ENCODE measurements around the gene YBX1.
A peak's percentile ranks its signal among the peaks of the same experiment; 100 is the strongest.
"Not testable (repeated sequence)": the region's sequence is repeated elsewhere in the genome, so short reads cannot be mapped to it uniquely, and the experiment has no call there.

Gene YBX1

DNA sequence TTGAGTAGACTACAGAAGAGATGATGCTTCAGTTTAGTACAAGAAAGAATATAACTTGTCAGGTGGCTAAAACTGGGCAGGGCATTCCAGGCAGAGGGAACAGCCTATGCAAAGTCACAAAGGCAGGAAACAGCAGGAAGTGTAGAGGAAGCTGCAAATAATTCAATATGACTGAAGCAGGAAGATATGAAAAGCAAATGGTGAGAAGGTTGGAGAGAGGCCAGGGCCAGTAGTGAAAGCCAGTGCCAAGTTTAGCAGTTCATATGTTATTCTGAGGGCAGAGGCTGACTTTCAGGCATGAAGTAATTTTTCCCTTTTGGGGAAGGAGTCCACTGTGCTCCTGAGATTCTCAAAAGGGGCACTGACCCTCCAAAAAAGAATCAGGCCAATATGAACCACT, 8.0 kb upstream of the YBX1 start:
- TF ChIP-seq PAX5 (IDR thresholded peaks at IDR 0.05; ENCODE audit: insufficient read depth, low read length, severe bottlenecking) = no peak
- no peak for TF ChIP-seq SPI1 (IDR thresholded peaks at IDR 0.05; ENCODE audit: low read depth, low read length)
- TF ChIP-seq POLR2A (IDR thresholded peaks at IDR 0.05; ENCODE audit: low read depth, low read length) = no peak
- no peak for TF ChIP-seq POLR2AphosphoS5 (IDR thresholded peaks at IDR 0.05; ENCODE audit: low read depth, low read length)
- no peak for TF ChIP-seq TAF1 (IDR thresholded peaks at IDR 0.05; ENCODE audit: low read depth, low read length)
- no peak for TF ChIP-seq POU2F2 (IDR thresholded peaks at IDR 0.05; ENCODE audit: low read depth, low read length)

DNA sequence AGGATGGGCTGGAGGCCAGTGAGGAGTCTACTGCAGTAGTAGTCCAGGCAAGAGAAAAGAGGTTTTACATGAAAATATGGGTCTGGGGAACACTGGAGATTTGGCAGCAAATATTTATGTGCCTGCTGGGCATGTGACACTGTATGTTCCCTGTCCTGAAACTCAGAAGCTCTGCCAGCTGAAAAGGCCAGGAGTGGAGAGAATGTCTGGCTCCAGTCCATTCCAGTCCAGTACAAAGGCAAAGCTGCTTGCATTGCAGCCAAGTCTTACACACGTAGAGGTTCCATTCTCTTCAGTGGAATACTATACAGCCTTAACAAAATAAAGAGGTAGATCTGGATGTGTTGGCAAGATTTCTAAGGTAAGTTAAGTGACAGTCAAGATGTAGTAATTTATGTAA, 7.5 kb upstream of the YBX1 start:
- DNase-seq (ENCODE audit: insufficient read length, low spot score) (no peak), FAIRE-seq (no peak)
- TF ChIP-seq POLR2AphosphoS5 (IDR thresholded peaks at IDR 0.05; ENCODE audit: low read depth, low read length) (no peak), POLR2A (IDR thresholded peaks at IDR 0.05; ENCODE audit: low read depth, low read length) (no peak), TAF1 (IDR thresholded peaks at IDR 0.05; ENCODE audit: low read depth, low read length) (no peak), SPI1 (IDR thresholded peaks at IDR 0.05; ENCODE audit: low read depth, low read length) (no peak), PAX5 (IDR thresholded peaks at IDR 0.05; ENCODE audit: insufficient read depth, low read length, severe bottlenecking) (no peak), POU2F2 (IDR thresholded peaks at IDR 0.05; ENCODE audit: low read depth, low read length) (no peak)

More for the DNA sequence above, 8.0 kb upstream of the YBX1 start:
- no peak for FAIRE-seq
- no peak for DNase-seq (ENCODE audit: insufficient read length, low spot score)

DNA sequence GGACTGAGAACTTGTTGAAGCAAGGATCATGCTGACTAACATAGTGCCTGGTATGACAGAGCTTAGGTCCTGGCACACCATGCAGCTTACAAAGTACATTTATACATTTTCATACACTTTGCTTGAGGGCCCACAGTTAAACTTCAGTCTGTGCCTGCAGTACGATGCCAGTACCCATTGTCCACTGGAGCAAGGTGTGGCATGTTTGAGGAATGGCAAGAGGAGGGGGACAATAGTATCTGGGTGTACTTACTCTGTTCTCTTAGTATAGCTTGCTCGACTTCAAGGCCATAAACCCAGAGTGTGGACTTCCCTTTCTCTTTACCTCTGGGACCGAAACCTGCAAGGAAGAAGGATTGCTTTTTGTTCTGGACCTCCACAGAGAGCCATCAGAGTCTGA, 6.8 kb upstream of the YBX1 start:
- DNase-seq (ENCODE audit: insufficient read length, low spot score) = no peak
- FAIRE-seq = no peak
- TF ChIP-seq SPI1 (IDR thresholded peaks at IDR 0.05; ENCODE audit: low read depth, low read length) = no peak
- TF ChIP-seq POLR2A (IDR thresholded peaks at IDR 0.05; ENCODE audit: low read depth, low read length) = no peak
- TF ChIP-seq TAF1 (IDR thresholded peaks at IDR 0.05; ENCODE audit: low read depth, low read length) = no peak
- TF ChIP-seq PAX5 (IDR thresholded peaks at IDR 0.05; ENCODE audit: insufficient read depth, low read length, severe bottlenecking) = no peak
- no peak for TF ChIP-seq POU2F2 (IDR thresholded peaks at IDR 0.05; ENCODE audit: low read depth, low read length)

DNA sequence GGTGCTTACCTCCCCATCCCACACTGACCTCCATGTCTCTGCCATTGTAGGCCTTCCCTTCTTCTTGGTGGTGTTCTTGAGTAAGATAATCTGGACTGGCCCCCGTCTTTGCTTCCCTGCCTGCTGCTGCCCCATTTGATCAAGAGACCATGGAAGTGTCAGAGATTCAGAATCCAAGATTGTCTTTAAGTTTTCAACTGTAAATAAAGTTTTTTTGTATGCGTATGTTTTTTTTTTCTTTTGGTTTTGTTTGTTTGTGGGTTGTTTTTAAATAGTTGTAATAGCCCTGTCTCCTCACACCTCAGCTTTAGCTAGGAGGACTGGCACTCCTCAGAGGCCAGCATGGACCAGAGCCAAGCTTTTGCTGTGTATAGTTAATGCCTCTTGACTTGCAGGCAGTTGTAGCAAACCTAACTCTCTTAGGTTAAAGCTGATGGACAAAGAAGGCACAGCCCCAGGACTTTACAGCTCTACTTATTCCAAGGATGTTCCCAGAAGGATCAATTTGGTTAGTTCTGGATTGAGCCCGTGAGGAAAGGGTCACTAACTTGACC, 5.6 kb upstream of the YBX1 start:
- FAIRE-seq (no peak), DNase-seq (ENCODE audit: insufficient read length, low spot score) (no peak)
- TF ChIP-seq PAX5 (IDR thresholded peaks at IDR 0.05; ENCODE audit: insufficient read depth, low read length, severe bottlenecking) (no peak), TAF1 (IDR thresholded peaks at IDR 0.05; ENCODE audit: low read depth, low read length) (no peak), SPI1 (IDR thresholded peaks at IDR 0.05; ENCODE audit: low read depth, low read length) (no peak), POU2F2 (IDR thresholded peaks at IDR 0.05; ENCODE audit: low read depth, low read length) (no peak), POLR2A (IDR thresholded peaks at IDR 0.05; ENCODE audit: low read depth, low read length) (no peak), POLR2AphosphoS5 (IDR thresholded peaks at IDR 0.05; ENCODE audit: low read depth, low read length) (no peak)

DNA sequence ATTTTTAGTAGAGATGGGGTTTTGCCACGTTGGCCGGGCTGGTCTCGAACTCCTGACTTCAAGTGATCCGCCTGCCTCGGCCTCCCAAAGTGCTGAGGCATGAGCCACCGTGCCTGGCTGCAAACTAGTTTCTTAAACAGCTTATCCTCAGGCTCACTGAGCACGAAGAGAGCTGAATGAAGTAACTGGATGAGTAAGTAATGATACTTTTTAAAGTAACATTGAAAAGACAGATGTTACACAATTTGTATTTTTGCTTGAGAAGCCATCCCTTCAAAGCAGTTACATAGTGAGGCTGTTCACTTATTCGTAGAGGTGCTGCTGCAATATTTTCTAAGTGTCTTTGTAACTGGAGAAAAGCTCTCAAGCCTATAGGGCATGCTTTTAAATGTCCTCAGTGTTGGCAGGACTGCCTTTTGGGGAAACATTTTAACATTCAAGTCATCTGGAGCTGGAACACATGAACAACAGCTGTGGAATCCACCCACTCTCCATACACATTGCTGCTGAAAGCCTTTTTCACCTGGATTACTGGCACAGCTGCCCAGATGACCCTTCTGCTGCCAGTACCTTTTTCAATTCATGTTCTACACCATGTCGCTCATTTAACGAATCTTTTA, 2.7 kb upstream of the YBX1 start:
- DNase-seq (ENCODE audit: insufficient read length, low spot score) = no peak
- no peak for TF ChIP-seq POLR2A (IDR thresholded peaks at IDR 0.05; ENCODE audit: low read depth, low read length)
- no peak for TF ChIP-seq SPI1 (IDR thresholded peaks at IDR 0.05; ENCODE audit: low read depth, low read length)
- no peak for TF ChIP-seq TAF1 (IDR thresholded peaks at IDR 0.05; ENCODE audit: low read depth, low read length)
- no peak for TF ChIP-seq POU2F2 (IDR thresholded peaks at IDR 0.05; ENCODE audit: low read depth, low read length)
- no peak for TF ChIP-seq POLR2AphosphoS5 (IDR thresholded peaks at IDR 0.05; ENCODE audit: low read depth, low read length)
- TF ChIP-seq PAX5 (IDR thresholded peaks at IDR 0.05; ENCODE audit: insufficient read depth, low read length, severe bottlenecking) = no peak
- FAIRE-seq = no peak

DNA sequence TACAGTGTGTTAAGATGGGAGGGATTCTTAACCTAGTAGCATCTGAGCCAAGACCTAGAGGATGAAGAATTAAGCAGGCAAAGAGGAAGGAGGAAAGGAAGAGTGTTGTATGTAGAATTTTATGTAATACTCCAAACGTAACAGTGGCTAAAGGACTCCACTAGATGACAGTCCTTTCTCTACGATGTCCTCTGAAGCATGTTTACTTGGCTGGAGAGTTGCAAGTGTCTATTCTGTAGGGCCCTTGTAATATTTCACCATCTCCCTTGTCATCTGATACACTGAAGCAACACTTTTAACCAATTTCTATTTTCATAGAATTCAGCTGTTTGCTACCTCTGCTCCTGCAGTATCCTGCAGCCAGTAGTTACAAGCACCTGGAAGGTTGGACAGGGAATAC, 2.2 kb upstream of the YBX1 start:
- TF ChIP-seq POLR2AphosphoS5 (IDR thresholded peaks at IDR 0.05; ENCODE audit: low read depth, low read length) = no peak
- no peak for TF ChIP-seq POU2F2 (IDR thresholded peaks at IDR 0.05; ENCODE audit: low read depth, low read length)
- no peak for TF ChIP-seq SPI1 (IDR thresholded peaks at IDR 0.05; ENCODE audit: low read depth, low read length)
- no peak for TF ChIP-seq TAF1 (IDR thresholded peaks at IDR 0.05; ENCODE audit: low read depth, low read length)
- TF ChIP-seq POLR2A (IDR thresholded peaks at IDR 0.05; ENCODE audit: low read depth, low read length) = no peak
- no peak for TF ChIP-seq PAX5 (IDR thresholded peaks at IDR 0.05; ENCODE audit: insufficient read depth, low read length, severe bottlenecking)
- no peak for FAIRE-seq
- DNase-seq (ENCODE audit: insufficient read length, low spot score) = no peak

DNA sequence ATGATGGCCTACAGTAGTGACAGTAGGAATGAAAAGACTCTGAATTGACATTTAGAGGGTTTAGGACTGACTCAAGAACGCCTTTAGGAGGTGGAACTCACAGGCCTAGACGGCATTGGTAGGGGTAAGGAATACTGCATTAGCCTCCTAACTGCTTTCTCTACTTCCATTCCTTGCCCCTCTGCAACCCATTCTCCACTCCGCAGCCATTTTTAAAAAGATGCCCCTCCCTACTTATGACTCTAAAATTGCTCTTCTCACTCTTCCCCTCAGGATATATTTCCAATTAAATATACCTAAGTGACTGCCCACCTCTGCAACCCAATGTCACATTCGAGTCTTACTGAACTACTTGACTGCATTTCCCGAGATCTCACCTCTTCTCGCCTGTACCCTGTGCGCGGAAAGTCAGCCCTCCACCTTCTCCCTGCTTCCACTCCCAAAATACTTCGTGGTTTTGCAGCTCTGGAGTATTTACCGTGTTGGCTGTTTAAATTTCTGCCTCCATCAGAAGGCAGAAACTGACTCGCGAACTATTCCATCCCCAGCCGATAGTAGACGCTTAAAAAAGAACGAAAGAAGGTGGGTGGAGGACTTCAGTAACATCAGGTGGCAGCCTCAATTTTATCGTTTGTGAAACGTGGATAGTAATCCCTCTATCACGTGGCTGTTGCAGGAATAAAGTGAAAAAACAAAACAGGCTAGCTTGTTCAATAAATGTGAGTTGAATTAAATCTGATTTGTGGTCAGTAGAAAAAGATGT, 1.1 kb upstream of the YBX1 start:
- FAIRE-seq (peak; percentile 13), DNase-seq (ENCODE audit: insufficient read length, low spot score) (peak; percentile 10)
- TF ChIP-seq POU2F2 (IDR thresholded peaks at IDR 0.05; ENCODE audit: low read depth, low read length) (no peak), POLR2A (IDR thresholded peaks at IDR 0.05; ENCODE audit: low read depth, low read length) (no peak; the same call in none of the 2 replicates), PAX5 (IDR thresholded peaks at IDR 0.05; ENCODE audit: insufficient read depth, low read length, severe bottlenecking) (no peak), SPI1 (IDR thresholded peaks at IDR 0.05; ENCODE audit: low read depth, low read length) (no peak), TAF1 (IDR thresholded peaks at IDR 0.05; ENCODE audit: low read depth, low read length) (no peak), POLR2AphosphoS5 (IDR thresholded peaks at IDR 0.05; ENCODE audit: low read depth, low read length) (no peak; the same call in 1 of the 2 replicates)

DNA sequence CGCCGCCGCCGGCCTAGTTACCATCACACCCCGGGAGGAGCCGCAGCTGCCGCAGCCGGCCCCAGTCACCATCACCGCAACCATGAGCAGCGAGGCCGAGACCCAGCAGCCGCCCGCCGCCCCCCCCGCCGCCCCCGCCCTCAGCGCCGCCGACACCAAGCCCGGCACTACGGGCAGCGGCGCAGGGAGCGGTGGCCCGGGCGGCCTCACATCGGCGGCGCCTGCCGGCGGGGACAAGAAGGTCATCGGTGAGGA, 193 bp downstream of the YBX1 start:
- not testable (repeated sequence) for FAIRE-seq; DNase-seq (ENCODE audit: insufficient read length, low spot score)

DNA sequence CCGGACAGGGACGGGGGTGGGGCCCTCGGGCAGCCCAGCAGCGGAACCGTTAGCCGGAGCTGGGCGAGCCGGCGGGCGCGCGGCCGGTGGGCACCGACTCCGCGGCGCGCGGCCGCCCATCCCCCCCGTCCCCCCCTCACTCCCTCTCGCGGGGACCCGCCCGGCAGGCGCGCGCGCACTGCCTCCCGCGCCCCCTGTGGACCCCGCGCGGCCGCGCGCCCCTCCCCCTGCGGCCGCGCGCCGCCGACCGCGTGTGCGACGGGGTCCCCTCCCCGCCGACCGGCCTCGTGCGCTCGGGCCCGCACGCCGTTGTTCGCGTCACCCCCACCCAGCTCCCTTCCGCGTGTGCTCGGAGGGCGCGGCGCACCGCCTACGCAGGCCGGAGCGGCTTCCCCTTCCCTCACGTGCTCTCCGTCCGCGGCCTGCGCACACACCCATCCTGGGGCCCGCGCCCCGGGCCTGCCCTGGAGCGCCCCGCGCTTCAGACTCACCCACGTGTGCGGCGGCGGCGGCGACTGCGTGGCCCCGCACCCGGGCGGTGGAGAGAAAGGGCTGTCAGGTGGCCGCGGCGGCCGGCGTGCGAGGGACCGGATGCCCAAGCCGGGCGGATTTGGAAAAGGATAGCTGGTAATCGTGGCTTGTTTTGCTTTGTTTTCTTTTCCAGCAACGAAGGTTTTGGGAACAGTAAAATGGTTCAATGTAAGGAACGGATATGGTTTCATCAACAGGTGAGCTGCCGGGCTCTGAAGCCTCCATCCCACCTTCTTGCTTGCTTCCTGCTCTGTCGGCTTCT, 717 bp downstream of the YBX1 start:
- FAIRE-seq (peak; percentile 92), DNase-seq (ENCODE audit: insufficient read length, low spot score) (peak; percentile 59)
- TF ChIP-seq PAX5 (IDR thresholded peaks at IDR 0.05; ENCODE audit: insufficient read depth, low read length, severe bottlenecking) (no peak), SPI1 (IDR thresholded peaks at IDR 0.05; ENCODE audit: low read depth, low read length) (peak; percentile 31), POLR2AphosphoS5 (IDR thresholded peaks at IDR 0.05; ENCODE audit: low read depth, low read length) (peak; percentile 78), TAF1 (IDR thresholded peaks at IDR 0.05; ENCODE audit: low read depth, low read length) (no peak), POLR2A (IDR thresholded peaks at IDR 0.05; ENCODE audit: low read depth, low read length) (peak; percentile 69), POU2F2 (IDR thresholded peaks at IDR 0.05; ENCODE audit: low read depth, low read length) (peak; percentile 60; the same call in 1 of the 2 replicates)
